GM12891 (cell line): ENCODE results near the gene KRT78.

Source experiments
- POLR2A ChIP-seq: IDR thresholded peaks from 2 replicates; pipeline ENCODE4 v1.6.1; 2011; ENCODE audit warnings: low read depth, low read length, control low read depth
- POLR2AphosphoS5 ChIP-seq: IDR thresholded peaks from 2 replicates; pipeline ENCODE4 v1.6.1; 2011; ENCODE audit warnings: low read depth, low read length, control low read depth
- SPI1 ChIP-seq: IDR thresholded peaks from 2 replicates; pipeline ENCODE4 v1.6.1; 2011; ENCODE audit warnings: low read depth, low read length, control low read depth
- TAF1 ChIP-seq: IDR thresholded peaks from 2 replicates; pipeline ENCODE4 v1.6.1; 2011; ENCODE audit warnings: low read depth, low read length, control low read depth

GRCh38 chr12:52844386-52844785 lies 4.4 kb downstream of the KRT78 start:
- TF ChIP-seq TAF1 (no peak), POLR2A (no peak), POLR2AphosphoS5 (no peak), SPI1 (no peak)
